ENCODE data around the gene SLC6A17. TPM values are rescaled to one million over a fixed set of nuclear protein-coding genes. Genes with fewer than 3 reads are reported as not detected.

Gene SLC6A17
- total and polyA plus RNA-seq, 2 experiments from 2014 or later, result 0.03 to 0.17 TPM

DNA sequence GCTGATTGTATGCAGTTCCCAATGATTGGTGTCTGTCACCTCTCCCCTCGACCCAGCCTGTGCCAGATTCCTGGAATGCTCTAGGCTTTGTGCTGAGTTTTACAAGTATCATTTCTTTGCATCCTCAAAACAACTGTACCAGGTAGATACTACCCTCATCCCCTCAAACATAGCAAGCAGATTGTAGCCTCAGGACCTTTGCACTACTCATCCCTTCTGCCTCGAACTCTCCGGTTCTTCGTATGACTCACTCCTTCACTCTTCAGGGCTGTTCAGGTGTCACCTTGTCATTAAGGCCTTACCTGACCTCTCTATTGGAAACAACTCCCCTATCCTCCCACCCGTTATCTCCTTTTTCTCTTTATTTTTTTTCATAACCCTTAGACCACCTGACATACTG lies 67.8 kb downstream of the SLC6A17 start (continued):
- TF ChIP-seq, protein P1, sequence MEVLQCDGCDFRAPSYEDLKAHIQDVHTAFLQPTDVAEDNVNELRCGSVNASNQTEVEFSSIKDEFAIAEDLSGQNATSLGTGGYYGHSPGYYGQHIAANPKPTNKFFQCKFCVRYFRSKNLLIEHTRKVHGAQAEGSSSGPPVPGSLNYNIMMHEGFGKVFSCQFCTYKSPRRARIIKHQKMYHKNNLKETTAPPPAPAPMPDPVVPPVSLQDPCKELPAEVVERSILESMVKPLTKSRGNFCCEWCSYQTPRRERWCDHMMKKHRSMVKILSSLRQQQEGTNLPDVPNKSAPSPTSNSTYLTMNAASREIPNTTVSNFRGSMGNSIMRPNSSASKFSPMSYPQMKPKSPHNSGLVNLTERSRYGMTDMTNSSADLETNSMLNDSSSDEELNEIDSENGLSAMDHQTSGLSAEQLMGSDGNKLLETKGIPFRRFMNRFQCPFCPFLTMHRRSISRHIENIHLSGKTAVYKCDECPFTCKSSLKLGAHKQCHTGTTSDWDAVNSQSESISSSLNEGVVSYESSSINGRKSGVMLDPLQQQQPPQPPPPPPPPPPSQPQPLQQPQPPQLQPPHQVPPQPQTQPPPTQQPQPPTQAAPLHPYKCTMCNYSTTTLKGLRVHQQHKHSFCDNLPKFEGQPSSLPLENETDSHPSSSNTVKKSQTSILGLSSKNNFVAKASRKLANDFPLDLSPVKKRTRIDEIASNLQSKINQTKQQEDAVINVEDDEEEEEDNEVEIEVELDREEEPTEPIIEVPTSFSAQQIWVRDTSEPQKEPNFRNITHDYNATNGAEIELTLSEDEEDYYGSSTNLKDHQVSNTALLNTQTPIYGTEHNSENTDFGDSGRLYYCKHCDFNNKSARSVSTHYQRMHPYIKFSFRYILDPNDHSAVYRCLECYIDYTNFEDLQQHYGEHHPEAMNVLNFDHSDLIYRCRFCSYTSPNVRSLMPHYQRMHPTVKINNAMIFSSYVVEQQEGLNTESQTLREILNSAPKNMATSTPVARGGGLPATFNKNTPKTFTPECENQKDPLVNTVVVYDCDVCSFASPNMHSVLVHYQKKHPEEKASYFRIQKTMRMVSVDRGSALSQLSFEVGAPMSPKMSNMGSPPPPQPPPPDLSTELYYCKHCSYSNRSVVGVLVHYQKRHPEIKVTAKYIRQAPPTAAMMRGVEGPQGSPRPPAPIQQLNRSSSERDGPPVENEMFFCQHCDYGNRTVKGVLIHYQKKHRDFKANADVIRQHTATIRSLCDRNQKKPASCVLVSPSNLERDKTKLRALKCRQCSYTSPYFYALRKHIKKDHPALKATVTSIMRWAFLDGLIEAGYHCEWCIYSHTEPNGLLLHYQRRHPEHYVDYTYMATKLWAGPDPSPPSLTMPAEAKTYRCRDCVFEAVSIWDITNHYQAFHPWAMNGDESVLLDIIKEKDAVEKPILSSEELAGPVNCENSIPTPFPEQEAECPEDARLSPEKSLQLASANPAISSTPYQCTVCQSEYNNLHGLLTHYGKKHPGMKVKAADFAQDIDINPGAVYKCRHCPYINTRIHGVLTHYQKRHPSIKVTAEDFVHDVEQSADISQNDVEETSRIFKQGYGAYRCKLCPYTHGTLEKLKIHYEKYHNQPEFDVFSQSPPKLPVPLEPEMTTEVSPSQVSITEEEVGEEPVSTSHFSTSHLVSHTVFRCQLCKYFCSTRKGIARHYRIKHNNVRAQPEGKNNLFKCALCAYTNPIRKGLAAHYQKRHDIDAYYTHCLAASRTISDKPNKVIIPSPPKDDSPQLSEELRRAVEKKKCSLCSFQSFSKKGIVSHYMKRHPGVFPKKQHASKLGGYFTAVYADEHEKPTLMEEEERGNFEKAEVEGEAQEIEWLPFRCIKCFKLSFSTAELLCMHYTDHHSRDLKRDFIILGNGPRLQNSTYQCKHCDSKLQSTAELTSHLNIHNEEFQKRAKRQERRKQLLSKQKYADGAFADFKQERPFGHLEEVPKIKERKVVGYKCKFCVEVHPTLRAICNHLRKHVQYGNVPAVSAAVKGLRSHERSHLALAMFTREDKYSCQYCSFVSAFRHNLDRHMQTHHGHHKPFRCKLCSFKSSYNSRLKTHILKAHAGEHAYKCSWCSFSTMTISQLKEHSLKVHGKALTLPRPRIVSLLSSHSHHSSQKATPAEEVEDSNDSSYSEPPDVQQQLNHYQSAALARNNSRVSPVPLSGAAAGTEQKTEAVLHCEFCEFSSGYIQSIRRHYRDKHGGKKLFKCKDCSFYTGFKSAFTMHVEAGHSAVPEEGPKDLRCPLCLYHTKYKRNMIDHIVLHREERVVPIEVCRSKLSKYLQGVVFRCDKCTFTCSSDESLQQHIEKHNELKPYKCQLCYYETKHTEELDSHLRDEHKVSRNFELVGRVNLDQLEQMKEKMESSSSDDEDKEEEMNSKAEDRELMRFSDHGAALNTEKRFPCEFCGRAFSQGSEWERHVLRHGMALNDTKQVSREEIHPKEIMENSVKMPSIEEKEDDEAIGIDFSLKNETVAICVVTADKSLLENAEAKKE (CRISPR knock-in tag; IDR thresholded peaks at IDR 0.05), result no peak
- TF ChIP-seq, protein P2, sequence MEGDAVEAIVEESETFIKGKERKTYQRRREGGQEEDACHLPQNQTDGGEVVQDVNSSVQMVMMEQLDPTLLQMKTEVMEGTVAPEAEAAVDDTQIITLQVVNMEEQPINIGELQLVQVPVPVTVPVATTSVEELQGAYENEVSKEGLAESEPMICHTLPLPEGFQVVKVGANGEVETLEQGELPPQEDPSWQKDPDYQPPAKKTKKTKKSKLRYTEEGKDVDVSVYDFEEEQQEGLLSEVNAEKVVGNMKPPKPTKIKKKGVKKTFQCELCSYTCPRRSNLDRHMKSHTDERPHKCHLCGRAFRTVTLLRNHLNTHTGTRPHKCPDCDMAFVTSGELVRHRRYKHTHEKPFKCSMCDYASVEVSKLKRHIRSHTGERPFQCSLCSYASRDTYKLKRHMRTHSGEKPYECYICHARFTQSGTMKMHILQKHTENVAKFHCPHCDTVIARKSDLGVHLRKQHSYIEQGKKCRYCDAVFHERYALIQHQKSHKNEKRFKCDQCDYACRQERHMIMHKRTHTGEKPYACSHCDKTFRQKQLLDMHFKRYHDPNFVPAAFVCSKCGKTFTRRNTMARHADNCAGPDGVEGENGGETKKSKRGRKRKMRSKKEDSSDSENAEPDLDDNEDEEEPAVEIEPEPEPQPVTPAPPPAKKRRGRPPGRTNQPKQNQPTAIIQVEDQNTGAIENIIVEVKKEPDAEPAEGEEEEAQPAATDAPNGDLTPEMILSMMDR (conservative IDR thresholded peaks at IDR 0.05; ENCODE audit: low read depth in 2 of 2), result no peak

DNA sequence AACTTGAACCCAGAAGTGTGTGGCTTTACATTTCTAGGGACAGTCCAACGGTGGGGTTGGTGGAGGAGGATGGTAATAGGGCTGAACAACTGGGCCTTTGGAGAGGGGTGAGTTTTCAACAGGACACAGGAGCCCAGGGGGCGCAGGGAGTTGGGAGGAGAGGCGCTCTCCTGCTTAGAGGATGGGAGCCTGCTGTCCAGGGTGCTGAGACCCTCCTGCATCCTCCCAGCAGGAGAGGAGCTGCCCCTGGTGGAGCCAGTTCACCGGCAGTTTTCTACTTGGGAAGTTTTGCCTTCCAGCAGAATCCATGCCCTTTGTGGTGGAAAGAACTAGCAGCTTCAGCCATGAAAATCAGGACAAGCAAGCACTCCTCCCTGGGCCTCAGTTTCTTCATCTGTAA lies 68.4 kb downstream of the SLC6A17 start:
- H3K27ac Mint-ChIP-seq, result no peak overlapping the region
- peaks cover 4% of the 10 kb centered on the region; the same call in 2 of the 3 replicates for H3K36me3 Mint-ChIP-seq (ENCODE audit: low read depth)
- no peaks in the 10 kb centered on the region for H3K36me3 ChIP-seq (ENCODE audit: insufficient read depth)
- no peak overlapping the region for H3K4me3 ChIP-seq
- H3K9me3 Mint-ChIP-seq, result no peaks in the 10 kb centered on the region
- H3K27ac ChIP-seq (ENCODE audit: low read depth), result no peak overlapping the region
- peaks cover 7% of the 10 kb centered on the region for H4K20me1 ChIP-seq (replicated peaks; ENCODE audit: insufficient read depth)
- peak; percentile 44 for DNase-seq (ENCODE audit: low spot score)
- no peaks in the 10 kb centered on the region for H3K9me2 ChIP-seq (ENCODE audit: insufficient read depth)
- peaks cover 25% of the 10 kb centered on the region for H3K4me1 Mint-ChIP-seq
- H3K27me3 ChIP-seq (ENCODE audit: insufficient read depth), result no peaks in the 10 kb centered on the region
- no peaks in the 10 kb centered on the region for H3K79me2 ChIP-seq (replicated peaks; ENCODE audit: insufficient read depth)
- peak; percentile 60 for ATAC-seq
- H3F3A ChIP-seq (replicated peaks; ENCODE audit: low read depth), result no peaks in the 10 kb centered on the region
- peaks cover 4% of the 10 kb centered on the region for H3K27me3 Mint-ChIP-seq (ENCODE audit: insufficient read depth, low read depth, poor library complexity)
- H3K4me3 Mint-ChIP-seq, result no peak overlapping the region
- no peak overlapping the region for H3K4me2 ChIP-seq
- TF ChIP-seq, protein P3, sequence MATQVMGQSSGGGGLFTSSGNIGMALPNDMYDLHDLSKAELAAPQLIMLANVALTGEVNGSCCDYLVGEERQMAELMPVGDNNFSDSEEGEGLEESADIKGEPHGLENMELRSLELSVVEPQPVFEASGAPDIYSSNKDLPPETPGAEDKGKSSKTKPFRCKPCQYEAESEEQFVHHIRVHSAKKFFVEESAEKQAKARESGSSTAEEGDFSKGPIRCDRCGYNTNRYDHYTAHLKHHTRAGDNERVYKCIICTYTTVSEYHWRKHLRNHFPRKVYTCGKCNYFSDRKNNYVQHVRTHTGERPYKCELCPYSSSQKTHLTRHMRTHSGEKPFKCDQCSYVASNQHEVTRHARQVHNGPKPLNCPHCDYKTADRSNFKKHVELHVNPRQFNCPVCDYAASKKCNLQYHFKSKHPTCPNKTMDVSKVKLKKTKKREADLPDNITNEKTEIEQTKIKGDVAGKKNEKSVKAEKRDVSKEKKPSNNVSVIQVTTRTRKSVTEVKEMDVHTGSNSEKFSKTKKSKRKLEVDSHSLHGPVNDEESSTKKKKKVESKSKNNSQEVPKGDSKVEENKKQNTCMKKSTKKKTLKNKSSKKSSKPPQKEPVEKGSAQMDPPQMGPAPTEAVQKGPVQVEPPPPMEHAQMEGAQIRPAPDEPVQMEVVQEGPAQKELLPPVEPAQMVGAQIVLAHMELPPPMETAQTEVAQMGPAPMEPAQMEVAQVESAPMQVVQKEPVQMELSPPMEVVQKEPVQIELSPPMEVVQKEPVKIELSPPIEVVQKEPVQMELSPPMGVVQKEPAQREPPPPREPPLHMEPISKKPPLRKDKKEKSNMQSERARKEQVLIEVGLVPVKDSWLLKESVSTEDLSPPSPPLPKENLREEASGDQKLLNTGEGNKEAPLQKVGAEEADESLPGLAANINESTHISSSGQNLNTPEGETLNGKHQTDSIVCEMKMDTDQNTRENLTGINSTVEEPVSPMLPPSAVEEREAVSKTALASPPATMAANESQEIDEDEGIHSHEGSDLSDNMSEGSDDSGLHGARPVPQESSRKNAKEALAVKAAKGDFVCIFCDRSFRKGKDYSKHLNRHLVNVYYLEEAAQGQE (IDR thresholded peaks at IDR 0.05; ENCODE audit: unreplicated experiment), result peak; percentile 76
- no peak for TF ChIP-seq ZNF114 (CRISPR knock-in tag; IDR thresholded peaks at IDR 0.05)
- no peak overlapping the region for H2AFZ ChIP-seq
- peaks cover 2% of the 10 kb centered on the region; the same call in 1 of the 2 replicates for H3K4me1 ChIP-seq (ENCODE audit: insufficient read depth)

Measured in GM23338 (cell line).